AML-193 (cell line): Measurements from ENCODE around the gene IL17RB.

Source experiments
- DNase-seq, 2 experiments: peaks; one replicate each; lab custom pipeline; 2025; lab: John Stamatoyannopoulos, UW

Gene IL17RB

GRCh38 chr3:53811143-53811927 lies 35.0 kb upstream of the IL17RB start:
- DNase-seq, result no peak

GRCh38 chr3:53812434-53812833 lies 33.9 kb upstream of the IL17RB start:
- DNase-seq, result no peak

- DNase-seq, result no peak
Measured at GRCh38 chr3:53813229-53813628, 33.1 kb upstream of the IL17RB start.

GRCh38 chr3:53813876-53814275 lies 32.5 kb upstream of the IL17RB start:
- no peak for DNase-seq

GRCh38 chr3:53815067-53815466 lies 31.3 kb upstream of the IL17RB start:
- no peak for DNase-seq

GRCh38 chr3:53815651-53816050 lies 30.7 kb upstream of the IL17RB start:
- DNase-seq, result no peak

- DNase-seq, result no peak
Measured at GRCh38 chr3:53816425-53816824, 29.9 kb upstream of the IL17RB start.

- DNase-seq, result no peak
Measured at GRCh38 chr3:53817211-53817610, 29.2 kb upstream of the IL17RB start.

GRCh38 chr3:53817809-53818208 lies 28.6 kb upstream of the IL17RB start:
- no peak for DNase-seq

GRCh38 chr3:53818221-53819162 lies 27.9 kb upstream of the IL17RB start:
- no peak for DNase-seq

GRCh38 chr3:53819163-53819868 lies 27.1 kb upstream of the IL17RB start:
- no peak for DNase-seq

- DNase-seq, result no peak
Measured at GRCh38 chr3:53820084-53820483, 26.3 kb upstream of the IL17RB start.

- no peak for DNase-seq
Measured at GRCh38 chr3:53820756-53821580, 25.4 kb upstream of the IL17RB start.

- DNase-seq, result no peak
Measured at GRCh38 chr3:53821631-53822121, 24.7 kb upstream of the IL17RB start.

GRCh38 chr3:53822331-53822741 lies 24.0 kb upstream of the IL17RB start:
- no peak for DNase-seq

GRCh38 chr3:53823026-53823955 lies 23.1 kb upstream of the IL17RB start:
- no peak for DNase-seq

GRCh38 chr3:53823956-53824657 lies 22.3 kb upstream of the IL17RB start:
- DNase-seq, result no peak

GRCh38 chr3:53824795-53825194 lies 21.6 kb upstream of the IL17RB start:
- no peak for DNase-seq

GRCh38 chr3:53826048-53826447 lies 20.3 kb upstream of the IL17RB start:
- no peak for DNase-seq

GRCh38 chr3:53828581-53828980 lies 17.8 kb upstream of the IL17RB start:
- DNase-seq, result no peak
